ENCODE data around the gene CCNI. TPM values are rescaled to one million over a fixed set of nuclear protein-coding genes. Genes with fewer than 3 reads are reported as not detected.

Gene CCNI
- total RNA-seq, 4 donors from 2014 or later, result 302 to 449 (median 371) TPM

DNA sequence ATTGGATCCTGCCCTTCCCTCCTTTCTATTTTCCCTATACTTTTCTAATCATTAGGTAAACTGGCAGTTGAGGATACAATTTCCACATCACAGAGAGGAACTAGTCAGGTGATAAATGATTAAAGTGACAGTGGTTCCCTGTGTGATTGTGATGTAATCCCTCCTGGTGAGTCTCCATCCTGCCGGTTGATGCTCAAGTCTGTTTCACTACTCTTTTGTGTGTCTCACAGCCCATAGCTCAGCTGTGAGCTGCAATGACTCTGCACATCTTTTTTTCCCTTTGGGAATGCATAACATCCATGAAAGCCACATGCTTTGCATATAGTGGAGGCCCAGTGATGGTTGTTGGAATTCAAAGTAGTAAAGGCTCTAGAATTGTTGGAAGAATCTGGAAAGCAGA lies 60.4 kb downstream of the CCNI start:
- intact Hi-C loops (cut with DNase I), result no loop called here
- TF ChIP-seq POLR2A (IDR thresholded peaks at IDR 0.05), result no peak
- TF ChIP-seq, protein P1, sequence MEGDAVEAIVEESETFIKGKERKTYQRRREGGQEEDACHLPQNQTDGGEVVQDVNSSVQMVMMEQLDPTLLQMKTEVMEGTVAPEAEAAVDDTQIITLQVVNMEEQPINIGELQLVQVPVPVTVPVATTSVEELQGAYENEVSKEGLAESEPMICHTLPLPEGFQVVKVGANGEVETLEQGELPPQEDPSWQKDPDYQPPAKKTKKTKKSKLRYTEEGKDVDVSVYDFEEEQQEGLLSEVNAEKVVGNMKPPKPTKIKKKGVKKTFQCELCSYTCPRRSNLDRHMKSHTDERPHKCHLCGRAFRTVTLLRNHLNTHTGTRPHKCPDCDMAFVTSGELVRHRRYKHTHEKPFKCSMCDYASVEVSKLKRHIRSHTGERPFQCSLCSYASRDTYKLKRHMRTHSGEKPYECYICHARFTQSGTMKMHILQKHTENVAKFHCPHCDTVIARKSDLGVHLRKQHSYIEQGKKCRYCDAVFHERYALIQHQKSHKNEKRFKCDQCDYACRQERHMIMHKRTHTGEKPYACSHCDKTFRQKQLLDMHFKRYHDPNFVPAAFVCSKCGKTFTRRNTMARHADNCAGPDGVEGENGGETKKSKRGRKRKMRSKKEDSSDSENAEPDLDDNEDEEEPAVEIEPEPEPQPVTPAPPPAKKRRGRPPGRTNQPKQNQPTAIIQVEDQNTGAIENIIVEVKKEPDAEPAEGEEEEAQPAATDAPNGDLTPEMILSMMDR (IDR thresholded peaks at IDR 0.05), result no peak
- peaks cover 11 to 24% of the 10 kb centered on the region in 2 donors for H3K4me1 ChIP-seq
- H3K4me3 ChIP-seq (replicated peaks in 1 of 3), result no peak overlapping the region
- H3K27me3 ChIP-seq, result no peaks in the 10 kb centered on the region
- no peak overlapping the region for H3K27ac ChIP-seq
- DNase-seq, result no peak
- H3K9me3 ChIP-seq, result no peaks in the 10 kb centered on the region
- 70 to 71% methylated on average over 1 of the region's 1 CpG for WGBS, 2 donors
- peaks cover 0 to 4% of the 10 kb centered on the region in 2 donors for H3K36me3 ChIP-seq

DNA sequence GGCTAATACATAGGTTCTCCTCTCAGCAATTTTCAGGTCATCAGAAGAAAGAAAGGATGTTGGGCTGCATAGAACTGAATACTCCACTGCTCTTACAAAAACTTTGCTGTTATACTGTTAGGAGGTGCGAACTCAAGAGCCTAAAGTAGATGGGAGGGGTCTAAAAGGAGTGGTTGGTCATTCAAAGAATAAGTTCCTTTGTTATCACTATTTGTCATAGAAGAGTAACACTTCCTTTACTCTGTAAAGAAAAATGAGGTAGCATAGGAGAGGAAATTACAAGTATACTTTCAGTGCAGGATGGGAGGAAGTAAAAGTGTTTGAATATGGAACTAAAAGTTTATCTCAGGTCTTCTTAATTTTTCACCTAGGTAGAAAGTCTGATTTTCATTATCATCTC lies 61.5 kb downstream of the CCNI start:
- H3K27ac ChIP-seq, result no peak overlapping the region
- H3K36me3 ChIP-seq, result no peaks in the 10 kb centered on the region
- H3K4me3 ChIP-seq (replicated peaks in 1 of 3), result no peak overlapping the region
- peaks cover 11 to 24% of the 10 kb centered on the region in 2 donors for H3K4me1 ChIP-seq
- 33 to 43% methylated on average over 1 of the region's 1 CpG for WGBS, 2 donors
- intact Hi-C loops (cut with DNase I), result no loop called here
- no peaks in the 10 kb centered on the region for H3K27me3 ChIP-seq
- H3K9me3 ChIP-seq, result no peaks in the 10 kb centered on the region
- no peak for DNase-seq
- TF ChIP-seq, protein P1 (IDR thresholded peaks at IDR 0.05), result no peak
- TF ChIP-seq POLR2A (IDR thresholded peaks at IDR 0.05), result no peak

DNA sequence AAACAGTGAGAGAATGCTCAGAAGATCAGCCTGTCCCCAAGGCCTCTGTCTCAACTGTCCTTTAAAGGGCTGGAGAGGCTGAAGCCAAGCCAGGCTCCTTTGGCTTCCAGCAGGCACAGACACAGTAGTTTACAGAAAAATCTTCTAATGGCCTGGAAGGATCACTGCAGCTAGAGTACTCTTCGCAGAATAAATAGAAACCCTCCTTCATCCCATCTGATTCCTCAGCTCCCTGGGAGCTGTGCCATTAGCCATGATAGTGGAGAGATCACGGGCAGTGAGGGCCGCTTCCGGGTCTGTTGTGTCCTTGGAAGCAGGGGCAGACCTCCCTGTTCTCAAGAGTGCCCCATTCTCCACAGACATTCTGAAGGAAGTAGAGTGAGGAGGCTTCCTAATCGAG lies 63.1 kb downstream of the CCNI start:
- intact Hi-C loops (cut with DNase I), result no loop called here
- 32 to 41% methylated on average over 5 of the region's 5 CpGs for WGBS, 2 donors
- Histone ChIP-seq H3K9me3 (no peaks in the 10 kb centered on the region), H3K27ac (peak overlapping the region; percentile 29 to 59 (median 48)), H3K4me3 (replicated peaks in 1 of 3) (no peak overlapping the region), H3K36me3 (no peaks in the 10 kb centered on the region), H3K4me1 (peaks cover 18 to 34% of the 10 kb centered on the region in 2 donors), H3K27me3 (no peaks in the 10 kb centered on the region)
- peak; percentile 56 to 80 for DNase-seq
- TF ChIP-seq, protein P1 (IDR thresholded peaks at IDR 0.05), result no peak
- TF ChIP-seq POLR2A (IDR thresholded peaks at IDR 0.05), result no peak

DNA sequence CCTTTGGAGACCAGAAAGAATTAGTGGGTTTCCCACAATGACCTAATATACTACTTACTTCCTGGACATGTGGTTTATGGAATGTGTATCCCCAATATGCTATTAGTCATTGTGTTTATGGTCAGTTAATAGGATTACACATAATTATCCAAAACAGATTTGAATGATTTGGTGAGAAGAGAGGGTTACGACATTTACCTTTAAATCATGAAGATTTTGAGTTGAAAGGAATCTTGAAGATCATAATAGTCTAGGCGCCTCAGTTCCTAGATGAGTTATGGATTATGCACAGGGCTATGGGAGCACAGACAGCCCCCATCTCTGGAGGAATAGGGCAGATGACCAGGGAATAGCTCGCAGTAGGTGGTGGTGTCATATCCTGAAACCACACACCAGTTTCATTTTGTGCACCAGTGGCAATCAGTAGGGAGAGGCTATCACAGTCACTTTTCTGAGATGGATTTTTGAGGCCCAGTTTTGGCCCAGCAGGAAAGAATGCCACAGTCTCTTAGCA lies 64.9 kb downstream of the CCNI start:
- Histone ChIP-seq H3K4me1 (peaks cover 24 to 43% of the 10 kb centered on the region in 2 donors), H3K9me3 (no peaks in the 10 kb centered on the region)
- intact Hi-C loops (cut with DNase I), result no loop called here

DNA sequence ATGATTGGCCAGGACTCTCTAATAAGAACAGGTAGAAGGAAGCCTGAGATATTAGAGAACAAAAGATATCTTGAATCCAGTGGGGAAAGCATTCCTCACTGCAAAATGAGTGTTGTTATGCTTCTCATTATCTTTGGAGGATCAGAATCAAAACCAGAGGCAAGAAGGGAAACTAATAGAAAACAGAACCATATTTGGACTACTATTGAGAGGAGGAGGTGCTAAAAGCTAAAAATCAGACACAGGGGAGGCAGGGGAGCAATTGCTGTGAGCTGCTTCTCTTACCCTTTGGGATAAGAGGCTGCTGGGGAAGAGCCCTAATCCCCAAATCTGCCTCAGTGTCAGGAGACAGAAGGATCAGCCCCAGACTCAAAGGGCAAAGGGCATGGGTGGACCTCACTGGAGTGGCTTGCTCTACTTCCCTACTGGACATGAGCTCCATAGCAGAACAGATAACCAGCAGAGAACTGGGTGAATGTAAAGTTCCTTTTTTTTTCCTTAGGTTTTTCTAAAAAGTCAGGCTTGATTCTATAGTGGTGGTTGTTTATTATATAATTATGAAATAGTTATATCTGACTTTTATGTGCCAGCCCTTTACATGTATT lies 66.2 kb downstream of the CCNI start:
- no peak for DNase-seq
- no peak for TF ChIP-seq POLR2A (IDR thresholded peaks at IDR 0.05)
- TF ChIP-seq, protein P1 (IDR thresholded peaks at IDR 0.05), result no peak
- Histone ChIP-seq H3K27me3 (no peaks in the 10 kb centered on the region), H3K4me3 (replicated peaks in 1 of 3) (no peak overlapping the region), H3K9me3 (no peaks in the 10 kb centered on the region), H3K36me3 (no peaks in the 10 kb centered on the region), H3K4me1 (peaks cover 24 to 43% of the 10 kb centered on the region in 2 donors), H3K27ac (no peak overlapping the region)
- intact Hi-C loops (cut with DNase I), result no loop called here

More for the DNA sequence above, 64.9 kb downstream of the CCNI start:
- TF ChIP-seq POLR2A (IDR thresholded peaks at IDR 0.05), result no peak
- TF ChIP-seq, protein P1 (IDR thresholded peaks at IDR 0.05), result no peak
- no peak for DNase-seq
- Histone ChIP-seq H3K27ac (no peak overlapping the region), H3K36me3 (no peaks in the 10 kb centered on the region), H3K27me3 (no peaks in the 10 kb centered on the region), H3K4me3 (replicated peaks in 1 of 3) (no peak overlapping the region)
- 95 to 96% methylated on average over 3 of the region's 3 CpGs for WGBS, 2 donors
